HG03095 (cell line): ENCODE data around the gene BRICD5.

Experiments
- ATAC-seq: cut with Tn5 transposase; IDR thresholded peaks from one replicate; pipeline ENCODE4 v1.9.1; 2021; ENCODE audit warnings: moderate library complexity; ENCODE audit not compliant: unreplicated experiment

The BRICD5 gene

GRCh38 chr16:2183671-2184070, 27.0 kb downstream of the BRICD5 start:
- no peak for ATAC-seq

DNA sequence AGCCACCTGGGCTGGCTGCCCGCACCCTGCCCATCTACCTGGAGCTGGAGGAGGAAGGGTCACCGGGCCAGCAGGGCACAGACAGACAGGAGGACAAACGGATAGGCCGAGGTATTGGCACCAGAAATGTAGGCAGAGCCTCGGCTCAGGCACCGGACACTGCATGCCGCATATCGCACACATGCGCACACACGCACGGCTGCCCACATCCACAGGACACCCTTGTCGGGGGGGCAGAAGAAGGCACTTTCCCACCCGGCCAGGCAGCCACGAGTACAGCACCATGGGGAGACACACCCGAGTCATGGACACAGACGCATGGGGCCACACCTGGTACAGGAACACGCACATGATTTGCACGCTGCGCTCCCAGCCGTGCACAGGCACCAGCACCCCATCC, 28.7 kb downstream of the BRICD5 start:
- ATAC-seq: no peak

DNA sequence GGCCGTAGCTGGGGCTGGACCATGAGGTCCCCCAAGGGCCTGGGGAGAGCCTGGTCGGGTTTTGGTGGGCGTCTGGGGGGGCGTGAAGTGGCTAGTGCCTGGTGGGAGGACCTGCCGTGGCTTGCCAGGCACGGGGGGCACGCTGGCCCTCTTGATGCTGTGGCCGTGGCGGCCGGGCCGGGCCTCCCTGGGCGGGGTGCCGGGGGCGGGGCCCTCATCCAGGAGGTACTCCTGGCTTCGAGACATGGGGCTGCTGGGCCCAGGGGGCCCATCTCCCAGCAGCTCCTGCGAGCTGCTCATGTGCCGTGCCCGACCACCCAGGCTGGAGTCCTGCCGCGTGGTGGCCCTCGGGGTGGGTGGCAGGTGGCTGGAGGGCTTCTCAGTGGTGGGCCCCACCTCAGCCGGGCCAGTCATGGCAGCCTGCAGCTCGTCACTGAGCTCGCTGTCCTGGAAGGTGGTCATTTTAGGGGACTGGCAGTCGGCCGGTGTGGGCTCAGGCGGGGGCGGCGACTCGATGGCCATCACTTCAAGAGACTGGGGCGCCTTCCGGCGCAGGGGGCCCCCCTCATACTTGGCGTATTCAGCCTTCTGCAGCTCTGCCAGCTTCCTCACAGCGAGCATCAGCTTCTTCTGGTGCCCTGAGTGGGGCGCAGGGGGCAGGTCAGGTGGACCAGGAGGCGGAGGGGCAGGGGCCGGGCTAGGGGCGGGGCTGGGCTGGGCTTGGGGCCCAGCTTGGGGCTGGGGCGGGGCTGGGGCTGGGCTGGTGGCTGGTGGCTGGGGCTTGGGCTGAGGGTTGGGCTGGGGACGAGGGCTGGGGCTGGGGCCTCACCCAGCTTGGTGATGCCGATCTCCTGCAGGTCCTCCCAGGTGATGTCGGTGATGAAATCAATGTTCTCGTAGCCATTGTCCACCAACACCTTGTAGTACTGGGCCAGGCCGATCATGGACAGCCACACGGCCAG, 29.4 kb downstream of the BRICD5 start:
- no peak for ATAC-seq

GRCh38 chr16:2180461-2180860, 30.2 kb downstream of the BRICD5 start:
- no peak for ATAC-seq

DNA sequence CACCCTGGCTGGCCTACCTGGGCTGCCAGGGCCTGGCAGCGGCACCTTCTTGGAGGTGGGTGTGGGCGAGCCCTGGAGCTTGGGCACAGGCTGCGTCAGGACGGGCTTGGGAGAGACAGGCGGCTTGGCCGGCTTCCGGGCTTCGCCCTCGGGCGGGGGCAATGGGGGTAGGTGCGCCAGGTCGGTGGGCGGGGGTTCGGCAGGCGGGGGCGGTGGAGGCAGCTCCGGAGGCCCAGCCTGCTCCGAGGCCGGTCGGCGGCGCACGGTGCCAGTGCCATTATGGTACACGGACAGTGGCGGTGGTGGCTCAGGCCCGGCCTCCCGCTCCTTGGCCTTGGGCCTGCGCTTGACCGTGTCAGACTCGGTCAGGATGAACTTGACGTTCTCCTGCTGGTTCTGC, 31.1 kb downstream of the BRICD5 start:
- no peak for ATAC-seq

- no peak for ATAC-seq
Measured at GRCh38 chr16:2179107-2179501, 31.6 kb downstream of the BRICD5 start.

DNA sequence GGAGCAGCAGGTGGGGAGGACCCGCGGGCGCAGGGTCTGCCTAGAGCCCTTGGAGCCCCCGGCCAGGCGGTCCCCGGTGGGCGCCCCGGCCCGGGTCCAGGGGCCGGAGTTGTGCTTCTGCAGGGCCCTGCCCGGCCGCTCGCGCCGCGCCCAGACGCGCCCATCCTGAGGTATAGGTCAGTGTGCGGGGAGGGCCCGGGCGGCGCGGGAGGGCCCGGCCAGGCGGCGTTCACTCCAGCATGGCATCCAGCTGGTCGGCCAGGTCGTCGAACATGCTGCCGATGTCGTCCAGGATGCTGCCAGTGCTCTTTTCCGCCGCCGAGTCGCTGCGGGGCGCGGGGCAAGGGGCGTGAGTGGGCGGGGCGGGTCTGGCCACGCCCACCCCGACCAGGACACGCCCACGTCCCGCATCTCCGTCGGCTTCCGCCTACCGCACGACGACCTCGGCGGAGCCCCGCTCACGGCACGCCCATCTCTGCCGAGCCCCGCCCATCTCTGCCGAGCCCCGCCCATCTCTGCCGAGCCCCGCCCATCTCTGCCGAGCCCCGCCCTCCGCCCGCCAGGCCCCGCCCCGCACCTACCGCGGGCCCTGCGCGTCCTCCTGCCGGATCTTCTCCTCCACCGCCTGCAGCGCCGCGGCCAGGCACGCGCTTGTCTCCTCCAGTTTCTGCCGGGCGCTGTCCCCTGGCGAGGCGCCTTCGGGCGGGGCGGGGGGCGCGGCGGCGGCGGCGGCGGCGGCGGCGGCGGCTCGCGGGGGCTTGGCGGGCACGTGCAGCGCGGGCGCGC, 32.1 kb downstream of the BRICD5 start:
- ATAC-seq: no peak

- no peak for ATAC-seq
Measured at GRCh38 chr16:2177561-2177960, 33.1 kb downstream of the BRICD5 start.

DNA sequence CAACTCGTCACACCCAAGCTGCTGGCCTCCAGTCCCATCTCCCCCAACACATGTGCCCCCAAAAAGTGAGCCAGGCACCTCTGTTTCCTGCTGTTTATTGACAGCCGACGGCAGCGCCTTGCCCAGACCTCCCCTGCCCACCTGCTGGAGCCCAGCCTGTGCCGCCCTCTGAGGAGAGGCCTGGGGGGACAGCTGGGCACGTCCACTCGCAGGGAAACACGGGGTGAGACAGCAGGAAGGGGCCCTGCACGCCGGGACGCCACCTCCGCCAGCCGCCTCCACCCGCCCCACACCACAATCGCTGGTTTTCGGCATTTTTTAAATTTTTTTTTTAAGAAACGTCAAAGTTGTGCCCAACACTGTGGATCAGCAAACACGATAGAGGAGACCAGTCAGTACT, 33.6 kb downstream of the BRICD5 start:
- ATAC-seq: no peak

DNA sequence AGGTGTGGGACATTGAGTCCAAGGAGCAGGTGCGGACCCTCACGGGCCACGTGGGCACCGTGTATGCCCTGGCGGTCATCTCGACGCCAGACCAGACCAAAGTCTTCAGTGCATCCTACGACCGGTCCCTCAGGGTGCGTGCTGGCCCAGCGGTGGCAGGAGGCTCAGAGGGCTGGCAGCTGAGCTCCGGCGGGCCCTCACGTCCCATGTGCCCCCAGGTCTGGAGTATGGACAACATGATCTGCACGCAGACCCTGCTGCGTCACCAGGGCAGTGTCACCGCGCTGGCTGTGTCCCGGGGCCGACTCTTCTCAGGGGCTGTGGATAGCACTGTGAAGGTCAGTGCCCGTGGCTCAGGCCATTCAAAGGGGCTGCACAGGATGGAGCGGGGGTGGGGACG, 34.6 kb downstream of the BRICD5 start:
- ATAC-seq: no peak

DNA sequence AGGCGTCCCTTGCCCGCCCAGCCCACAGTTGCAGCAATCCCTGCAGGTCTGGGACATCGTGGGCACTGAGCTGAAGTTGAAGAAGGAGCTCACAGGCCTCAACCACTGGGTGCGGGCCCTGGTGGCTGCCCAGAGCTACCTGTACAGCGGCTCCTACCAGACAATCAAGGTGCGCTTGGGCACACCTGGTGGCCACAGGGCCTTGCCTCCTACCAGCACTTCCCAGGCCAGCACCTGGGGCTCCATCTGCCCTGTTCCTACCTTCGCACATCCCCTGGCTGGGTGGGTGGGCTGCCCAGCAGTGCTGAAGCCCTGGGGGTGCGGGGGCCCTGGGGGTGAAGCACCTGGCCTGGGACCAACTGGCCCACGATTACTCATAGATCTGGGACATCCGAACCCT, 35.2 kb downstream of the BRICD5 start:
- ATAC-seq: no peak

GRCh38 chr16:2174396-2175131, 36.1 kb downstream of the BRICD5 start:
- ATAC-seq: no peak

- ATAC-seq: no peak
Measured at GRCh38 chr16:2173916-2174315, 36.7 kb downstream of the BRICD5 start.

DNA sequence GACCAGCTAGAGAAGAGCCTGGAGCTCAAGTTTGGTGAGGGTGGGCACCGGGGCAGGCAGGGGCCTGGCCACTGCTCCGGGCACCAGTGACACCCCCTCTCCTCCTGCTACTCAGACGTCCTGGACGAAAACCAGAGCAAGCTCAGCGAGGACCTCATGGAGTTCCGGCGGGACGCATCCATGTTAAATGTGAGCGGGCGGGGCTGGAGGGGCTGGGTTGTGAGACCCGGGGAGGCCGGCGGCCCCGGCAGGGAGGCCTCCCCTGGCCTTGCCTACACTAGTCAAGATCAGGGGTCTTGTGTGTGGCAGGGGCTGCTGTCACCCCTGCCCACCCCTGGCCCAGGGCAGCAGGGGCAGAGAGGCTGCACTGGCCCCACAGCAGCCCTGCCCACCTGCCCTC, 37.3 kb downstream of the BRICD5 start:
- no peak for ATAC-seq

GRCh38 chr16:2172688-2173335, 37.9 kb downstream of the BRICD5 start:
- no peak for ATAC-seq

DNA sequence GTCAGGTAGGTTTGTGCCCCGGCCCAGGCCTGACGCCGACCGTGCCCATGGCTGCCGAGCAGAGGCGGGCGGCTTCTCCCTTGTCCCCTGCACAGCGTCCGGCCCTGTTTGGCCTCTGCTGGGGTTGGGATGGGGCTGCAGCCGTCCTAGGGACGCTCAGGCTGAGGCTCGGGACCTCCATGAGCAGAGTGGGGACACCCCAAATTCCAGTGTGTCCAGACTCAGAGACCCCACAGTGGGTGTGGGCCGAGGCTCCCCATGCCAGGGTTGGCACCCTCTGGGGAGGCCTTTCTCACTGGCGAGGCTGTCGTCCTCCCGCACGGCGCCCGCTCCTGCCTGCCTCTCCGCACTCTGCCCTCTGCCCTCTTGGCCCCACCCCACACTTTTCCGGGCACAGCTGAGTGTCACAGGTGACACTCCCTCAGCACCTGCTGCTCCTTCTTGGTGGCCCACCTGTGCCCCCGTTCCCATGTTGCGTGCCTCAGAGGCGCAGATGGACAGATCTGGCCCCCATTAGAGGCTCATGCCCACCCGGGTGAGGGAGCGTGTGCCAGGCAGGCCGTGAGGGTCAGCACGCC, 39.0 kb downstream of the BRICD5 start:
- no peak for ATAC-seq

- no peak for ATAC-seq
Measured at GRCh38 chr16:2170587-2171435, 39.9 kb downstream of the BRICD5 start.

GRCh38 chr16:2170080-2170479, 40.6 kb downstream of the BRICD5 start:
- no peak for ATAC-seq

- no peak for ATAC-seq
Measured at GRCh38 chr16:2167068-2167638, 43.5 kb downstream of the BRICD5 start.
